Lower lobe of right lung (tissue), 2 donors: Measurements from ENCODE around the gene SYPL1. TPM values are rescaled to one million over a fixed set of nuclear protein-coding genes. Genes with fewer than 3 reads are reported as not detected.
A peak's percentile ranks its signal among the peaks of the same experiment; 100 is the strongest.

Experiments used
- ATAC-seq, 2 donors: fragments of 200-7000 bp; cut with Tn5 transposase; one replicate each; pipeline ENCODE4 v1.9.1; 2020 to 2022; ENCODE audit warnings: mild to moderate bottlenecking in 2 of 2, moderate library complexity in 2 of 2
- DNase-seq: peaks from one replicate; pipeline ENCODE4 v3.0.0-alpha.2; 2020
- H3K27ac ChIP-seq: fragments of 200-600 bp; one replicate; pipeline ENCODE4 v1.8.0; 2022
- H3K27me3 ChIP-seq: fragments of 200-600 bp; one replicate; pipeline ENCODE4 v1.8.0; 2022; ENCODE audit warnings: low read depth
- H3K36me3 ChIP-seq: fragments of 200-600 bp; one replicate; pipeline ENCODE4 v1.8.0; 2022; ENCODE audit warnings: mild to moderate bottlenecking
- H3K4me1 ChIP-seq: fragments of 200-600 bp; one replicate; pipeline ENCODE4 v1.8.0; 2022
- H3K4me3 ChIP-seq: fragments of 200-600 bp; one replicate; pipeline ENCODE4 v1.8.0; 2022; ENCODE audit warnings: mild to moderate bottlenecking
- H3K9me3 ChIP-seq: fragments of 200-600 bp; one replicate; pipeline ENCODE4 v1.8.0; 2022
- CTCF ChIP-seq: fragments of 200-600 bp; IDR thresholded peaks from one replicate; pipeline ENCODE4 v1.8.0; 2022; ENCODE audit warnings: antibody characterized with exemption, mild to moderate bottlenecking
- intact Hi-C: fragments of 100-400 bp; cut with DNase I; formaldehyde crosslinking; loops from one replicate; pipeline ENCODE4 v1.11.0; 2022
- total RNA-seq: library from RNA; stranded (reverse); fragmentation: NEBNext Ultra II Directional; extraction: Animal tissue kit (Norgen Biotek cat#: 25700); gene quantifications from one replicate; pipeline ENCODE4 v1.2.1, GENCODE V29; 2021
- donor health status: DM: no; HTN: yes; CAD: no; lungs with severe emphysema.

The SYPL1 gene
- total RNA-seq, 1 donor from 2014 or later, result 79.6 TPM

GRCh38 chr7:106061301-106061979 is 50.7 kb downstream of the SYPL1 start:
- DNase-seq, result no peak

DNA sequence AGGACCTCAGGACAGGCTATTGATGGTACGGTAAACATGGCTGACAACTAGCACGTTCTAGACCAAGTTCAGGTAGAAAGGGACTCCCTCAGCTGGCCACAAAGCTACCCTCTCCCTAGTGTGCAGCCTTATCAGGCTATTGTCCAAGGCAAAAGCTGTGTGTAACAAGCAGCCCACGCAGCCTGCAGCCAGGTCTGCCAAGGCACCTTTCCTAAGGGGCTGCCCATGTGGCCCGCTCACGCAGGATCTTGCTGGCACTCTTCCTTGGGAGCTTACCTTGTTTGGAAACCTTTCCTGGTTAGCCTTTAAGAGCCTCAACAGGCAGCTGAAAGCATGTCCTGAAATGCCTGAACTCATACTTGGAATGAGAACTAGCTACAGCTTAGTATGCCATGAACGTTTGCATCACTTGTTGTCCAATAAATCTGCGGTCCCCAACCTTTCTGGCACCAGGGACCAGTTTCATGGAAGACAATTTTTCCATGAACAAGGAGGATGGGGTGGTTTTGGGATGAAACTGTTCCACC is 51.7 kb downstream of the SYPL1 start:
- no peak overlapping the region for H3K4me3 ChIP-seq
- no peak for TF ChIP-seq CTCF
- H3K27me3 ChIP-seq, result no peaks in the 10 kb centered on the region
- ATAC-seq (no peak), DNase-seq (no peak)
- intact Hi-C loops, result no loop called here
- H3K36me3 ChIP-seq, result no peaks in the 10 kb centered on the region
- H3K4me1 ChIP-seq, result peaks cover 21% of the 10 kb centered on the region
- no peak overlapping the region for H3K27ac ChIP-seq
- H3K9me3 ChIP-seq, result no peaks in the 10 kb centered on the region

More at GRCh38 chr7:106061301-106061979, 50.7 kb downstream of the SYPL1 start:
- no peak for TF ChIP-seq CTCF
- intact Hi-C loops, result no loop called here
- Histone ChIP-seq H3K4me1 (peaks cover 31% of the 10 kb centered on the region), H3K4me3 (no peak overlapping the region), H3K36me3 (no peaks in the 10 kb centered on the region), H3K9me3 (no peaks in the 10 kb centered on the region), H3K27me3 (no peaks in the 10 kb centered on the region), H3K27ac (no peak overlapping the region)
- ATAC-seq, result no peak

- Histone ChIP-seq H3K4me1 (peaks cover 12% of the 10 kb centered on the region), H3K27ac (no peak overlapping the region), H3K27me3 (no peaks in the 10 kb centered on the region), H3K4me3 (no peak overlapping the region), H3K36me3 (no peaks in the 10 kb centered on the region), H3K9me3 (no peaks in the 10 kb centered on the region)
- intact Hi-C loops, result loop anchor here (5.0 kb wide), 1 partner anchor 93 kb away; no protein-coding TSS in a partner anchor
- DNase-seq, result no peak
- ATAC-seq, result no peak
- TF ChIP-seq CTCF, result no peak
Measured at GRCh38 chr7:106059556-106059955, 52.6 kb downstream of the SYPL1 start.

DNA sequence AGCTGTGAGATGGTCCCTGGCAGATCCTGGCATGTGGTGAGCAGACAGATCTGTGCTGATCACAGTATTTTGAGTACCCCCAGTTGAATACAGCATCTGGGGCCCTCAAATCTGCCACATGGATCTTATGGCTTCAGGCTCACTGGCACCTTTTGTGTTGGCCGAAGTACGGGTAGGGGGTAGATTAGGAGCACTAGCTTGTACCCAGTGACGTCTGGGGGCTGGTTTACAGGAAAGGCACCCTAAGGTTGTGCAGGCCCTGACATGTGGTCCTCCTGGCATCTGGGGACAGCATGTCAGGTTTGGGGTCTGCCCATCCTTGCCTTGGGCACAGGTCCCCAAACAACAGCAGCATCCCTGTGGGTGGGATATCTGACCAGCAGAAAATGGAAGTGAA is 53.2 kb downstream of the SYPL1 start:
- no peaks in the 10 kb centered on the region for H3K27me3 ChIP-seq
- H3K4me1 ChIP-seq, result peaks cover 7% of the 10 kb centered on the region
- intact Hi-C loops, result loop anchor here (5.0 kb wide), 1 partner anchor 93 kb away; no protein-coding TSS in a partner anchor
- no peaks in the 10 kb centered on the region for H3K36me3 ChIP-seq
- ATAC-seq (no peak), DNase-seq (no peak)
- no peaks in the 10 kb centered on the region for H3K9me3 ChIP-seq
- H3K4me3 ChIP-seq, result no peak overlapping the region
- H3K27ac ChIP-seq, result no peak overlapping the region
- TF ChIP-seq CTCF, result no peak

DNA sequence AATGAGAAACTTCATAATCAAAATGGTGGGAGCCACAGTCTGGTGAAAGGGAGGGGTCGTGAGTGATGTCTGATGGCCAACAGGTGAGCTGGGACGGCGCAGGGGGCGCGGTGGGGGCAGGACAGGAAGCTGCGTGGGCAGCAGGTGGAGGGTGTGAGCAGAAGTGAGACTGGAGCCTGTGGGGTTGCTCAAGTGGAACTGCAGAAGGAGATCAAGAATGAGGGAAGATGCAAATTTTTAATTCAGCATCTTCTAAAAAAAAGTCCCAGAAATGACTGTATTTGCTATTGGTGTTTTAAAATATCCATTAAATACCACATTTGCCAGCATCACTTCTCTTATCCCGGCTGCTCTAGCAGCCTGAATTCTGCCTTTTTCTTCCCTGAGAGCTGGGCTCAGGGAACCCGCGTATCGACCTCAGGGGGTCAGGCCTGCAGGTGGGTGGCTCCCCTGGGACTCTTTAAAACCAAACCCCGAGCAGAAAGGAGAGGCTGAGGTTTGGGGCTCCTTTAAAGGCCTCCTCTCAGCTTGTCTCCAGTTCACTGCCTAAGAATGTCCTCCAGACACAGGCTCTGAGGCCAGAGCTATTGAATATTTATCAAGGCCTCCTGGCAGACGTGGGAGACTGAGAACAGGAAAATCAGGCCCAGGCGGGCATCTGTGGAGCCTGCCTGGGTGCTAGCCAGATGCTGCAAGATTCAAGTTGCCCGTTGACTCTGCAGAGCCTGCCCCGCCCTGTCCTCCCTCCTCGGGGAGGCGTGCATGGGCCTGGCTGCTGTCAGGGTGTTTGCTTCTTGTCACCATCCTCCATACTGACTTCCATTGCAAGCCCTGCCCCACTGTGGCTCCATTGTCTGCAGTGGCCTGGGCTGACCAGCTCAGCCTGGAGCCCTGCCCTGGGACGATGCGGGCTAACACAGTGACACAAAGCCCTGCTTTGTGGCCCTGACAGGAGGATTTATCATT is 53.9 kb downstream of the SYPL1 start:
- no peaks in the 10 kb centered on the region for H3K27me3 ChIP-seq
- peaks cover 7% of the 10 kb centered on the region for H3K4me1 ChIP-seq
- H3K36me3 ChIP-seq, result no peaks in the 10 kb centered on the region
- TF ChIP-seq CTCF, result no peak
- no peak overlapping the region for H3K4me3 ChIP-seq
- DNase-seq, result peak; percentile 81
- H3K27ac ChIP-seq, result no peak overlapping the region
- peak; percentile 67 to 82 for ATAC-seq
- intact Hi-C loops, result loop anchor here (5.0 kb wide), 1 partner anchor 94 kb away; no protein-coding TSS in a partner anchor
- no peaks in the 10 kb centered on the region for H3K9me3 ChIP-seq
